AG08396 (cell line): ENCODE measurements around the gene COBLL1.

Source experiments
- DNase-seq: peaks from one replicate; pipeline ENCODE4 v3.0.0; 2012; ENCODE audit warnings: low spot score, mixed read lengths

COBLL1 gene

GRCh38 chr2:164823126-164823525 lies 18.5 kb downstream of the COBLL1 start:
- DNase-seq, result no peak

- no peak for DNase-seq
Measured at GRCh38 chr2:164821338-164821737, 20.3 kb downstream of the COBLL1 start.

- no peak for DNase-seq
Measured at GRCh38 chr2:164818149-164819136, 23.2 kb downstream of the COBLL1 start.

- DNase-seq, result no peak
Measured at GRCh38 chr2:164816900-164817299, 24.7 kb downstream of the COBLL1 start.

- DNase-seq, result no peak
Measured at GRCh38 chr2:164816046-164816445, 25.6 kb downstream of the COBLL1 start.

DNA sequence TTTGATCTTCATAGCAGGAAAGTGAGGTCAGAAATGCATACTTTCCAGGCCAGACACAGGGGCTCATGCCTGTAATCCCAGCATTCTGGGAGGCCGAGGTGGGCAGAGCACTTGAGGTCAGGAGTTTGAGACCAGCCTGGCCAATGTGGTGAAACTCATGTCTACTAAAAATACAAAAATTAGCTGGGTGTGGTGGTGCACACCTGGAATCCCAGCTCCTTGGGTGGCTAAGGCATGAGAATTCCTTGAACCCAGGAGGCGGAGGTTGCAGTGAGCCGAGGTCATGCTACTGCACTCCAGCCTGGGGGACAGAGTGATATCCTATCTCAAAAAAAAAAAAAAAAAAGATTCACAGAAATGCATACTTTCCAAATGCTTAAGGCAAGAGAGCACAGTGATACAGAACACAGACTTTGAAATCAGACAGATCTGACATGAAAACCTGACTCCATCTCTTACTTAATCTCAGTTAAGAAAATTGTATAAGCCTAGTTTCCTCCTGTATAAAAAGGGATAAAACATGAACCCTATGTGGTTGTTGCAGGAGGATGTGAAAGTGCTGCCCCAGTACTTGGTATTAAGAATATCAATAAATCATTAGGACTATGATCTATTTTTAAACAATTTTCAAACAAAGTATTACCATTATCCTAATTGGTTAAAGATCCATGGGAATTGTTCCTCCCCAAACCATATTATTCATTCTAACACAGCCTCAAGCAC lies 26.4 kb downstream of the COBLL1 start:
- DNase-seq, result no peak

DNA sequence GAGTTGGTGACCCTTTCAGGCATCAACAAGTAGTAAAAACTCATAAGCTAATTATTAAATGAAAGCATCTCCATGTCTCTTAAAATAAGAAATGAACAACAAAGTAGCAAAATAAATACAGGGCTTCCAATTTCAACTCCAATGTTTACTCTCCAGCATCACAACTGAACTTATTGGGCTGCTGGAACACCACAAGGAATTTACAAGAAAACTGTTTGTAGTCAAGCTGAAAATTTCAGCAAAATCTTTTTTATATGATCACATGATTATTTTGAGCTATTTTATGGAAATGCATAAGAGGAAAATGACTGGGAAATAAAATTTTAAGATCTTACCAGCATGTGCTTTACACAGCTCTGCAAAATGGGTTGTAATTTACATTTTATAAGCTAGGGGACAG lies 28.1 kb downstream of the COBLL1 start:
- DNase-seq, result no peak

DNA sequence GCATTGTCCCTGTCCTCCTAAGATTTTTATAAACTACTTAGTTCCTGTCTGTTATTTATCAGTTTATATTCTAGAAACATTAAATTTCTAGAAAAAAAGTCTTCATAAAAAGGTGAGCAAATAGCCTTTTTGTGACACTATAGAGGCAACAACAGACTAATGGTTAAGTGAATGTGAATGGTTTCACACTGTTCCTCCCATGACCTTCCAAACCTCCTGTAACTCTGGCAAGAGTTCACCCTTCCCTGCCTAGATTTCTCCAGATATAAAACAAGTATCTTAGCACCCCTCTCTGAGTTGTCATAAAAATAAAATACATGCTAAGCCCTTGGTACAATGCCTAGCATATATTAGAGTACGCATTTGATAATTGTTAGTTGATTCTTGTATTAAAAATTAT lies 29.2 kb downstream of the COBLL1 start:
- no peak for DNase-seq

DNA sequence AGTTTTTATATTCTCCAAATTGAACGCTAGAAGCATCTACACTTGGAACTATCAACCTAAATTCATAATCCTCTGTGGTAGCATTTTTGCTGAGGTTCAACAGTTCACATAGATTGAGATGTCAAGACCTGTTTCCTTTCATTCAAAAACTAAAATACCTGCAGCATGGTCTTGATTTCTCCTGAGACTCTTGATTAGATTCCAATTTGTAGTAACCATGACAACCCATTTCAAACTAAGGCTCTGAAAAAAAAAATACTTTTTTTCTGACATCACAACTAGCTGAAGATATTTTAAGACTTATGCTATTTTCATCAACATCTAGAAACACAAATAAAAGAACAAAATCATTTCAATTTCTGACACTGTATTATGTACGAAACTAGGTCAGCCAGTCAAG lies 29.8 kb downstream of the COBLL1 start:
- DNase-seq, result no peak

GRCh38 chr2:164810843-164811242 lies 30.8 kb downstream of the COBLL1 start:
- DNase-seq, result no peak

GRCh38 chr2:164808776-164809175 lies 32.8 kb downstream of the COBLL1 start:
- DNase-seq, result no peak

GRCh38 chr2:164803776-164804466 lies 37.7 kb downstream of the COBLL1 start:
- DNase-seq, result peak; percentile 12

DNA sequence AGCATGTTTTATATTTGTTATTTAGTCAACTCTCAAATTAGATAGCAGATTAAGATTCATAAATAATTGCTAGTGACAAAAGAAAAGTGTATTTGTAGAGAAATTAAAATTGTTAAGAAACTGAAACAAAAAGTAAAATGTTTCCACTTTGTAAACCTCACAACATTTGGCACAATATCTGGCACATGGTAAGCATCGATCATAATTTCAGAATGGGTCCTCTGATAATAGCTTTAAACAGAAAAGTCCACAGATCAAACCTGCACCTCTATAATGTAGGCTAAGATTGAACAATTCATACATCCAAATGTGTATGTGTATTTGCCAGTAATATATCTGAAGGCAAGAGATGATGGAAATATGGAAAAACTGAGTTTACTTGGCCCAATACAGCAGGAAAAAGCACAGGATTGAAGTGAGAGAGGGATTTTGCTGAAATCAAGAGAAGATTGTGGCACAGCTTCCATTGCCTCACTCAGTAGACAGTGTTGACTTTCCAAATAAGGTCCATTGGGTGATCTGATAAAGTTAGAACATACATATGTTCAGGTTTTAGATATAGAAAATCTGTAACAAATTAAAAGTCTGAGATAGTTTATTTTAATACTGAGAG lies 39.4 kb downstream of the COBLL1 start:
- DNase-seq, result no peak

GRCh38 chr2:164800572-164800971 lies 41.1 kb downstream of the COBLL1 start:
- no peak for DNase-seq

DNA sequence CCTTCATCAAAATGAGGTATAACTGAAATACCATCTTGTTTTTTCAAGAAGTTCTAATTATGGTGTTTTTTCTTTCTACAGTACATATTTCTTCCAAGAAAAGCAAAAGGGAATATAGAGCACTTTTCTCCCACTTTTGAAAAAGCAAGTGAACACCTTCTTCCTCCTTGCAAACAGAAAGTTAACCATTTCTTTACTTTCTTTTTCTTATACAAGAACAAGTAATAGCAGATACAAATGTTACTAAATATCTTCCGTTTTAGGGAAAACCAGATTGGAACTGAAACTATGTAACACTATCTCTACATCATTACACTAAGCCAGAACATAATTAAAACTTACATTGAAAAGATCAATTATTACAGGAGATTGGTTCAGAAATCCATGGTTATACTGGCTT lies 44.0 kb downstream of the COBLL1 start:
- DNase-seq, result no peak

- DNase-seq, result no peak
Measured at GRCh38 chr2:164796999-164797398, 44.6 kb downstream of the COBLL1 start.

DNA sequence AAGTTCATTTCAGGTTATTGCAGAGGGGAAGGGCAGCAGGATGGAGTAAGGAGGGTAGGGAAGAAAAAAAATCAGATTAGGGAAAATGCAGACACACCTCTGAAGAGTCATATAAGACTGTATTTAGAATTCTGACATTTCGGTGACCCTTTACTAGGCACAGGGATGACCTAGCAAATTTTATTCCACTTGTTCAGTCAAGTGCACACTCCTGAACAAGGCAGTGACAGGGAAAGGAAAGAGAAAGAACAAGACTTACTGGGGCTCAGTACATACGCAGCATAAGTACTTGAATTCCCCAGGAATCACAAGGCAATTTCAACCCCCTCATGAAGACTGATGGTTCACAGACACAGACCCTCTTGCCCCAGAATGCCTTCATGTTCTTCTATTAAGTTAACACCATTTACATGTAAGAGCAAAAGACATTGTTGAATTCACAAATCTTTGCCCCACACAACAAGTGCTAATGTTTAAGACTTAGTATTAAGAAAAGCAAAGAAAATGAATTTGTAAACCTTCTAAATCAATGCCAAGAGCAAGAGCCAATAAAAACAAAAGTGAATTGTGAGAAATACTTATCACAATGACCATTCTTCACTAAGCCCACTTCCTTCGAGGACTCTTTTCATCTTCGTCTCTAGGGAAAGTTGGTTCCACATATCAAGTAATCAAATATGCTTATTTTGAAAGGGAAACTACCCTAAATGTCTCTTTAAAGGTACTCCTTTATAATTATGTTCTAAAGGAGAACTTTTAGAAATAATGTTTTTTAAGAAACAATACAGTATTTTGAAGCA lies 47.0 kb downstream of the COBLL1 start:
- no peak for DNase-seq

- no peak for DNase-seq
Measured at GRCh38 chr2:164794016-164794415, 47.6 kb downstream of the COBLL1 start.

DNA sequence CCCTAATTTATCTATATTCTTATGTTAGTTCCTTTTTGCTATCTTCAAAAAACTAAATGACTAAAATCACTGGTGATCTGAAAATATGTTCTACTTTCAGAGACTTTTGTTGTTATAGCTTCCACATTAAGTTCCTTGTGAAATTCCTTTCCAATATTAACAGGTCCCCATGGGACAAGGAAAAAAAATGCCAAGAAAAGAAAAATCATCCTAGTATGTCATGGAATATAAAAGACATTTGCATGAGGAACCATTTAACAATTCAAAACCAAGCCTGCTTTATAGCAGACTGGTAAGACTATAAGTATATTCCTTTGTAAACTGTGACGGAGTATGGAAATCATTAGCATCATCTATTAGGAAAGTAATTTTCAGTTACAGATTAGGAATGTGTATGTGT lies 48.1 kb downstream of the COBLL1 start:
- DNase-seq, result no peak

- DNase-seq, result no peak
Measured at GRCh38 chr2:164792316-164793170, 49.1 kb downstream of the COBLL1 start.
